GM19193 (cell line): Measurements from ENCODE around the gene HIVEP3.

Experiments
- POLR2A ChIP-seq: IDR thresholded peaks from 4 replicates; pipeline ENCODE4 v1.6.1; 2011; ENCODE audit not compliant: insufficient read depth, insufficient read length; ENCODE audit errors: extremely low read depth

The HIVEP3 gene

DNA sequence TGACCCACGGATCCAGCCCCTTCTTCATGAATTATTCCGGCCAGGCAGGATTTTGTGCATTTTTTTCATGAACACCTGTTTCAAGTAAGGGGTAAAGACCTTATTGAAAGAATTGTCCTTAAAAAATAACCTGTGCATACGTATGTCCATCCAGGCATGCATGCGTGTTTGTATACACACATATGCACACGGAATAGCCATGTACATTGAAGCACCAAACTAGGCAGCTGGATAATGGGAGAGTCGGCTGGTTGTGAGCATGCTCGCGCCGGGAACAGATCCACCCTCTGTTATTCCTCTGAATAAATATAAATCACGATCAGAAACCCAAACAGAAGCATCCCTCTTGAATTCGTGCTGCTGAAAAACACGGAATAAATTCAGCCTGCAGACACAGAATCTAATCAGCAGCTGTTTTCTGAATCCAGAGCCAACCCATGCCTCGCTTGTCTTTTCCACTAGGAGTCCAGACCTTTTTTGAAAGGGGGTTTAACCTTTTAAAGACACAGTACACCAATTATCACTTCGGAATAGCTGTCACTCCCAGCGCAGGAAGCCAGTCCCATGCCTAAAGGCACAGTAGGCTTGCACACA lies at the start of gene HIVEP3:
TSS of gene HIVEP3 (minus strand) at position 473 of the 594 bp plus-strand sequence.
- TF ChIP-seq POLR2A: no peak

DNA sequence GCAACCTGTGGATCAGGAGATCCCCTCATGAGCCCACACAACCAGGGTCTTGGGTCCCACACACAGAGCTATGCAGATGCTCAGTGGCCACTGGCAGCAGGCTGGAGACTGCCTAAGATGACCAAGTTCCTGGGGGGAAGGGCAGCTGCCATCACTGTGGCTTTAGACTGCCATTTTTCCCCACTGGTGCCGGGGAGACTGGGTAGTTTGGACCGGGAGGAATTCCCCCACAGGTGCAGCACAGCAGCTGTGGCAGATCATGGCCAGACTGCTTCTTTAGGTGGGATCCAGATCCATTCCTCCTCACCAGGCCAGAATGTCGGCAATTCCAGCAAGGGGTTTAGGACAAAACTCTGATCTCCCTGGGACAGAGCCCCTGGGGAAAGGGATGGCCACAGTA lies 45.7 kb upstream of the HIVEP3 start:
- no peak for TF ChIP-seq POLR2A

DNA sequence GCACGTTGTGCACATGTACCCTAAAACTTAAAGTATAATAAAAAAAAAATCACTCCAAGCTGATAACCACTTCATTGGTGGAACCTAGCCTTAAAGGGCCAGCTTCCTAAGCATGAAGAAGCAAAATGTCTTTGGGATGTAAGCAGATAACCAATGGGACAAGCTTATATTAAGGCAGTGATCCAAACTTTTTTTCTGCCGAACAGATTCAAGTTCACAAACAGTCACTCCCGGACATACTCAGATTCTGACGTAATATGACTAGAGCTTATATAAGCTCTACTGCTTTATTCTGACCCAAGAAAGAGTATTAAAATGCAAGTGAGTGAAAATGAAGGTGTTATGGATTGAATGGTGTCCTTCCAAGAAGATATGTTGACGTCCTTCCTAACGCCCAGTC lies 44.9 kb upstream of the HIVEP3 start:
- TF ChIP-seq POLR2A: no peak

GRCh38 chr1:41958015-41958673 lies 39.4 kb upstream of the HIVEP3 start:
- no peak for TF ChIP-seq POLR2A

GRCh38 chr1:41957568-41957967 lies 38.8 kb upstream of the HIVEP3 start:
- no peak for TF ChIP-seq POLR2A

DNA sequence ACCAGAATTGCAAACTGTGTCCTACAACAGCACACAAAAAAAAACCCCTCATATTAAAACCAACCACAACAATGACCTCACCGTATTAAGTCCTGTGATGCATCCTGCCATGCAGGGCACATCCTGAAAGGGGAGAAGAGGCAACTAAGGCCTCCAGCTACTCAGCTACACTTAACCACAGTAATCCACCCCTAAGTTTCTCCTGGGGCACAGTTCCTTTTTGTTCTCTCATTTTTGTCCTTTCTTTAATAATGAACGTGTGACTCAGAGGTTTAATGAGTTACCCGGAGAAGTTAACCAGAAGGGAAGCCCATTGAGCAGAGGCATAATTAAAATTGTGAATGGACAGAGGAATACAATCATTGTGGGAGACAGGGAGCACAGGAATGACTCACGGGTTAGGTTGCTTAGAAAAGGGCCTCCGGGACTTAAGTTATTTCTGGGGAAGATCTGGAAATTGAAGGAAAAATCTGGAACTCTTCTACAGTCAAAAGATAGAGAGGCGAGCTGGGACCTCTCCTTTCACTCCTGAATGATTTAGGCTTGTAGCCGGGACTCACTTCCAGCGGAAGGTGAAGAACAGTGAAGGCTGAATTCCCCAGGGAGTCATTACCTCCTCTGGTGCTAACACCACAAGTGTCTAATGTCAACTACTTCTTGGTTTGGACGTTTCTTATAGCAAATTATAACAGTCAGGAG lies 36.9 kb upstream of the HIVEP3 start:
- no peak for TF ChIP-seq POLR2A

- no peak for TF ChIP-seq POLR2A
Measured at GRCh38 chr1:41954533-41954944, 35.8 kb upstream of the HIVEP3 start.

GRCh38 chr1:41953291-41953690 lies 34.6 kb upstream of the HIVEP3 start:
- no peak for TF ChIP-seq POLR2A

DNA sequence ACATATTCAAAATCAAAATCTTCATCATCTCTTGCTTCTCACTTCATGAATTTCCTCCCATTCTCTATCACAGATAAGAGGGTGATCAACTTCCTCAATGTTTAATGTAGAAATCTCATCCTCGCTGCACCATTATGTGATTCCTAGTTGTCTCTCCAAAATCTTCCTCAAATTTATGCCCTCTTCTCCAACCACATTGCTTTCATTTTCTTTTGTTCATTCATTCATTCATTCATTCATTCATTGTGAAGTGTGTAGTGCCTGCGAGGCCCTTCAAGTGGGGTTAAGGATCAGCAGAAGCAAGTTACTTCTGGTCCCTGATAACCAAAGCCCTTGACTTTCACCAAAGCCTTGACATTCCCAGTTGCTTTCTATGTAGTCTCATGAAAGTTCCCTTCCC lies 33.5 kb upstream of the HIVEP3 start:
- no peak for TF ChIP-seq POLR2A

DNA sequence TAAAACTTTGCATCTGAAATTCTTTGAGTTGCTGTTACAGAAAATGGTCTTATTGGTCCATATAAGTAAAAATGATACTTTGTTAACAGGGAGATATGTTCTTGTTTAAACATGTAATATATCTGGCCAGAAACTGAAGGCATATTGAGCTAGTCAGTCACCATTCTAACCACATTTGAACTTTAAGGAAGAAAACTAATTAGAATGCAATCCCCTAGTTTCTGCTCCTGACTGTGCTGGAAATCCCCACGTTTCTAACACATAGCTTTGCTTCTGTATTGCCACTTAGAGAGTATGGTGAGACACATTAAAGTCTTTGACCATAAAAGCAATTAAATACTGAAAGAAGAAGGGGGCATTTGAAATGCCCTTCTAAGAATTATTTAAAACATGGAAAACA lies 32.1 kb upstream of the HIVEP3 start:
- no peak for TF ChIP-seq POLR2A

DNA sequence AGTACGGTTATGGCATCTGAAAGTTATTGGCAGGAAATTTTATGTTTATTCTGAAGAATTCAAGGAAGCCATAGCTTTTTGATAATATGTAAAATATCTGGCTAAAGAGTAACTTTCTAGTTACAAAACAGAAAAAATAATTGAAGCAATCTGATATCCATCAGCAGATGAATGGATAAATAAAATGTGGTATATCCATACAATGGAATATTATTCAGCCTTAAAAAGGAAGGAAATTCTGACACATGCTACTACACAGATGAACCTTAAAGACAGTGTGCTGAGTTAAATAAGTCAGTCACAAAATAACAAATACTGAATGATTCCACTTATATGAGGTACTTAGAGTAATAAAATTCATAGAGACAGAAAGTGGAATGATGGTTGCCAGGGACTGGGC lies 25.0 kb upstream of the HIVEP3 start:
- no peak for TF ChIP-seq POLR2A

DNA sequence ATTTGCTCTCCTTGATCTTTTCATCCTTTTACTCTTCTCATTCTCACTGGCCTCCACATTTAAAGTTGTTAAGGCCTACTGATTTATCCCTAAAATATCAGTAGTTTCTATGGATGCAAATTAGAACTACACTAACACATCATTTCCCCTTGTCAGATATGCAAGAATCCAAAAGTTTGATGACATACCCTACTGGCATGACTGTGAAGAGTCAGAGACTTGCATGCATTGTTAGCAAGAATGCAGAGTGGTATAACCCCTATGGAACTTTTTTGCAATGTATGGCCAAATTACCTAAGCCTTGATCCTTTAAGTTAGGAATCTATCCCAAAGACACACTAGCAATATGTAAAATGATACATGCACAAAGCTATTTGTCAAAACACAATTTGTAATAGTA lies 23.6 kb upstream of the HIVEP3 start:
- no peak for TF ChIP-seq POLR2A

- no peak for TF ChIP-seq POLR2A
Measured at GRCh38 chr1:41941381-41941780, 22.7 kb upstream of the HIVEP3 start.

DNA sequence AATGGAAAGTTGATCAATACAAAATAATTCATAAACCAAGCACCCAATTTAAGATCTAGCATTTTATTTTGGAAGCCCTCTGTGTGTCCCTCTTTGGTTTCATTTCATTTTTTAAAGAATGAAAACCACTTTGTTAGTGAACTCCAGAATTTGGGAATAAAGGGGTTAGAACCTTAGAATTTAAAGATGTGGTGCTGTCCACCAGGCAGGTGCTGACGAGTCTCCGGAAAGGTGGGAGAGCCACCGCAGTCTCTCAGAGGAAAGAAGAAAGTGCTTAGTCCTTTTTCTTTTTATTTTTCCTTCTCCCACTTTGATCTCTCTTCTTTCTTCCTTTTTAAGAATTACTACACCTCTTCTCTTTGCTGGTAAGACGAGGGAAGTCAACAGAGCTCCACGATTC lies 20.5 kb upstream of the HIVEP3 start:
- TF ChIP-seq POLR2A: no peak

DNA sequence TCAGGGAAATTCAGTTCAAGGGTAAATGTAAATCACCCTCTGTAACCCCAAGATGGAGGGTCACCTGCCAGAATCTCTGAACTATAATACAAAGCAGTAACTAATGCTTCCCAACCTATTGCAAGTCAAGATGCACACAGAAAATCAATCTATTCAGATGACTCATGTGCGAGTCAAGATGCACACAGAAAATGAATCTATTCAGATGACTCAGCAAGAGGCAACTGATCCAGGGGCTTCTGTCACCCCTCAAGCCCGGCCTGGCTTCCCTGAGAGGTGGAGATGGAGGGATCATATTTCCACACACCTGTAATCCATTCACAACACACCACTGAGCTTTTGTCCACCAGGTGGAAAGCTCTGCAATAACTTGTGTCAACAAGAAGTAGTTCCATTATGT lies 17.4 kb upstream of the HIVEP3 start:
- TF ChIP-seq POLR2A: no peak

DNA sequence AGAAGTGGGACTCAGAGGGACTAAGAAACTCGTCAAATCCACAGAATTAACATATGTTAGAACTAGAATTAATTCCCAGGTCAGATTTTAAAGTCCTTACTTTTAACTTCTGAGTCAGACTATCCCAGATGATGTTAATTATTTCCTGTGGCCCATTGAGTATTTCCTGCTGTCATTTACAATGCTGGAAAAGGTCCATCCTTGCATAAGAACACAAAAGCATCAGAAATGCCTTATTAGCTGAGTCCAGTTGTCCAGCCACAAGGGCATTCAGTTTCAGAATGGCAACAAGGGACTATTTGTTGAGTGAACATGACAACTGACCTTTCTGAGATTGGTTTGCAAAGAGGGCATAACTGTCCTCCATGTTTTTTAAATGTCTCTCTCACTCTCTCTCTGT lies 16.5 kb upstream of the HIVEP3 start:
- no peak for TF ChIP-seq POLR2A
